HEK293 (cell line): ENCODE data around the gene GNAZ.

Experiments
- CTCF ChIA-PET: fragments of 350-600 bp; formaldehyde crosslinking; extraction: SDS; loops from one replicate; lab custom pipeline; 2021; ENCODE audit warnings: antibody characterized with exemption; lab: Yijun Ruan, JAX
- POLR2A ChIA-PET: fragments of 300-600 bp; formaldehyde crosslinking; extraction: SDS; loops from one replicate; lab custom pipeline; 2020; ENCODE audit warnings: antibody characterized with exemption, inconsistent platforms; lab: Yijun Ruan, JAX
- H3K27ac ChIP-seq: fragments of 200-500 bp; sonication (Bioruptor generic); 2 replicates; pipeline ENCODE4 v1.5.1; 2014; ENCODE audit warnings: low read depth, low read length, control low read depth, inconsistent platforms; ENCODE audit errors: extremely low read depth
- H3K36me3 ChIP-seq, 2 experiments: fragments of 200-500 bp in 1 of 2; sonication (Bioruptor generic) in 1 of 2; 1 replicate in 1 of 2; 2 replicates in 1 of 2; pipeline ENCODE4 v1.5.1; 2014 to 2017; ENCODE audit warnings: inconsistent platforms in 2 of 2, low read length in 2 of 2; ENCODE audit not compliant: control insufficient read depth in 2 of 2, insufficient read depth in 1 of 2
- H3K4me1 ChIP-seq: fragments of 200-500 bp; sonication (Bioruptor generic); 2 replicates; pipeline ENCODE4 v1.5.1; 2014; ENCODE audit warnings: mild to moderate bottlenecking, low read length, inconsistent platforms; ENCODE audit not compliant: control insufficient read depth, insufficient read depth
- H3K4me3 ChIP-seq: 2 replicates; pipeline ENCODE4 v1.5.1; 2011; ENCODE audit warnings: low read depth, mild to moderate bottlenecking, control low read depth, low read length, moderate library complexity
- H3K9me3 ChIP-seq: fragments of 200-500 bp; sonication (Bioruptor generic); 2 replicates; pipeline ENCODE4 v1.5.1; 2014; ENCODE audit warnings: low read depth, low read length, inconsistent platforms; ENCODE audit not compliant: control insufficient read depth, insufficient read depth
- EGR2 ChIP-seq: fragments of 450-650 bp; formaldehyde crosslinking; IDR thresholded peaks from 2 replicates; pipeline ENCODE4 v1.5.1; 2016; ENCODE audit warnings: low read depth, missing biosample characterization, missing genetic modification characterization
- HOXA7 ChIP-seq: sonication (generic); formaldehyde crosslinking; IDR thresholded peaks from 2 replicates; pipeline ENCODE4 v1.8.1; 2022; ENCODE audit warnings: missing genetic modification reagents, borderline replicate concordance
- MZF1 ChIP-seq: fragments of 450-650 bp; formaldehyde crosslinking; IDR thresholded peaks from 2 replicates; pipeline ENCODE4 v1.5.1; 2017; ENCODE audit warnings: missing biosample characterization, missing genetic modification characterization, borderline replicate concordance
- PRDM4 ChIP-seq: fragments of 450-650 bp; formaldehyde crosslinking; IDR thresholded peaks from 2 replicates; pipeline ENCODE4 v1.5.1; 2017; ENCODE audit warnings: missing biosample characterization, missing genetic modification characterization
- SETDB1 ChIP-seq: IDR thresholded peaks from one replicate; pipeline ENCODE4 v1.6.1; 2017; ENCODE audit warnings: mild to moderate bottlenecking, low read length, moderate library complexity, mixed read lengths; ENCODE audit not compliant: insufficient read length
- ZNF114 ChIP-seq: fragments of 450-650 bp; formaldehyde crosslinking; IDR thresholded peaks from 2 replicates; pipeline ENCODE4 v1.5.0; 2017; ENCODE audit warnings: missing biosample characterization, missing genetic modification characterization
- ZNF132 ChIP-seq: fragments of 450-650 bp; formaldehyde crosslinking; IDR thresholded peaks from 2 replicates; pipeline ENCODE4 v1.5.1; 2017; ENCODE audit warnings: missing biosample characterization, missing genetic modification characterization, borderline replicate concordance
- ZNF214 ChIP-seq: fragments of 450-650 bp; formaldehyde crosslinking; IDR thresholded peaks from 2 replicates; pipeline ENCODE4 v1.5.1; 2017; ENCODE audit warnings: missing biosample characterization, mild to moderate bottlenecking, missing genetic modification characterization, borderline replicate concordance
- ZNF350 ChIP-seq: fragments of 450-650 bp; formaldehyde crosslinking; IDR thresholded peaks from 2 replicates; pipeline ENCODE4 v1.5.0; 2017; ENCODE audit warnings: missing biosample characterization, mild to moderate bottlenecking, missing genetic modification characterization
- ZNF426 ChIP-seq: fragments of 450-650 bp; formaldehyde crosslinking; IDR thresholded peaks from 2 replicates; pipeline ENCODE4 v1.5.1; 2017; ENCODE audit warnings: missing biosample characterization, missing genetic modification characterization, mild to moderate bottlenecking, inconsistent platforms, moderate library complexity
- ZNF785 ChIP-seq: fragments of 450-650 bp; formaldehyde crosslinking; IDR thresholded peaks from 2 replicates; pipeline ENCODE4 v1.5.1; 2016; ENCODE audit warnings: missing biosample characterization, missing genetic modification characterization
- ZSCAN4 ChIP-seq: fragments of 450-650 bp; formaldehyde crosslinking; IDR thresholded peaks from 2 replicates; pipeline ENCODE4 v1.5.1; 2017; ENCODE audit warnings: missing biosample characterization, missing genetic modification characterization
- TF ChIP-seq, protein P1 (sequence below): fragments of 450-650 bp; formaldehyde crosslinking; IDR thresholded peaks from 2 replicates; pipeline ENCODE4 v1.5.1; 2016; ENCODE audit warnings: missing biosample characterization, missing genetic modification characterization
- TF ChIP-seq, protein P2 (sequence below): fragments of 450-650 bp; formaldehyde crosslinking; IDR thresholded peaks from 2 replicates; pipeline ENCODE4 v1.5.1; 2016; ENCODE audit warnings: missing biosample characterization, missing genetic modification characterization

The GNAZ gene

DNA sequence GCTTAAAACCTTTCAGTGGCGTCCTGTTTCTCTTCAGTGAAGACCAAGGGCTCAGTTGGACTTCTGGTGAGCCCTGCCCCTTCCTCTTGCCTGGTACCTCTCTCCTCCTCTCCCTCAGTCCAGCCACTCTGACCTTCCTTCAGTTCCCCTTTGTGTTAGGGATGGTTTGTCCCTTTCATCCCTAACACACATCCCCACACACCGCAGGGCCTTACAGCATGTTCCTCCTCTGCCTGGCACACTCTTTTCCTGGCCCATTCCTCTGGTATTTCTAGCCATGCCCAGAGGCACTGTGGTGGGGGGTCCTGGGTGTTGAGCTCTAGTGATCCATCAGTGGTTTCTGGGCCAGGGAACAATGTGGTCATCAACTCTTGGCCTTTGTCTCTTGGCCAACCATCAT is 21.4 kb downstream of the GNAZ start (continued):
- TF ChIP-seq, protein P1, sequence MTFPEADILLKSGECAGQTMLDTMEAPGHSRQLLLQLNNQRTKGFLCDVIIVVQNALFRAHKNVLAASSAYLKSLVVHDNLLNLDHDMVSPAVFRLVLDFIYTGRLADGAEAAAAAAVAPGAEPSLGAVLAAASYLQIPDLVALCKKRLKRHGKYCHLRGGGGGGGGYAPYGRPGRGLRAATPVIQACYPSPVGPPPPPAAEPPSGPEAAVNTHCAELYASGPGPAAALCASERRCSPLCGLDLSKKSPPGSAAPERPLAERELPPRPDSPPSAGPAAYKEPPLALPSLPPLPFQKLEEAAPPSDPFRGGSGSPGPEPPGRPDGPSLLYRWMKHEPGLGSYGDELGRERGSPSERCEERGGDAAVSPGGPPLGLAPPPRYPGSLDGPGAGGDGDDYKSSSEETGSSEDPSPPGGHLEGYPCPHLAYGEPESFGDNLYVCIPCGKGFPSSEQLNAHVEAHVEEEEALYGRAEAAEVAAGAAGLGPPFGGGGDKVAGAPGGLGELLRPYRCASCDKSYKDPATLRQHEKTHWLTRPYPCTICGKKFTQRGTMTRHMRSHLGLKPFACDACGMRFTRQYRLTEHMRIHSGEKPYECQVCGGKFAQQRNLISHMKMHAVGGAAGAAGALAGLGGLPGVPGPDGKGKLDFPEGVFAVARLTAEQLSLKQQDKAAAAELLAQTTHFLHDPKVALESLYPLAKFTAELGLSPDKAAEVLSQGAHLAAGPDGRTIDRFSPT (tag by site-specific recombination): no peak
- TF ChIP-seq SETDB1 (no peak), EGR2 (no peak)

GRCh38 chr22:23092217-23092955 is 22.1 kb downstream of the GNAZ start:
- Histone ChIP-seq H3K4me1 (no peaks in the 10 kb centered on the region), H3K4me3 (no peak overlapping the region), H3K36me3 (peaks cover 0 to 53% of the 10 kb centered on the region in 2 experiments; a peak in 1 of 3 replicates), H3K27ac (no peak overlapping the region), H3K9me3 (no peaks in the 10 kb centered on the region)
- CTCF ChIA-PET: no interaction called here
- POLR2A ChIA-PET: no interaction called here
- TF ChIP-seq ZNF426 (tag by site-specific recombination): no peak
- no peak for TF ChIP-seq MZF1
- TF ChIP-seq ZNF350 (tag by site-specific recombination): no peak
- no peak for TF ChIP-seq ZNF114 (tag by site-specific recombination)
- TF ChIP-seq HOXA7 (CRISPR knock-in tag): no peak

DNA sequence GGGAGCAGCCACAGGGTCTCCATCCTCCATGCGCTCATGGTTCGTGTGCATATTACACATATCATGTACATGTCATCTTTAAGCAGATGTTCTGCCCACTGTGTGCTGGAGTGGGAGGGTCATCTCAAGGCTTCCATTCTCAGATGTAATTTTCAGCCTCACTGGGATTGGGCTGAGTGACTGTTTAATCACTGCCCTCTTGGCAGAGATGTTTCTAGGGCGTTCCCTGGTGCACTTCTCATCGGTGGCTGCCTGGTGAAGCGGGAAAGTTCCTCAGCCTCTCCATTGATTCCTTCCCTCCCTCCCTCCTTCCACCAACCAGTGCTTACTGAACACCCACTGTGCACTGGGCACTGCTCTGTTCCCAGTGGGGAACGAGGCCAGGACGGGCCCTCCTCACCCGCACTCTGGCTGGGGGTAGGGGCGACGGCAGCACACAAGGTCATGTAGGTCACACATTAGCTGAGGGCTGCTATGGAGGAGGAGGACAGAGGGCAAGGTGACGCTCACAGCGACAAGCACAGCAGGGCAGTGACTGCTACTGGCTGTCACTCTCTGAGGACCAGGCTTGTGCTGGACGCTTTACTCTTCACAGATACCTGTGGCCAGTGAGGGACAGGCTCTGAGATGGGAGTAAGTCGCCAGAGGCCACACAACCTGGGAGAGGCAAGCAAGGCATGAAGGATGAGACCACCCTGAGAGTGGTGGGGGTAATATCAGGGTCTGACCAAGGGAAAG is 22.9 kb downstream of the GNAZ start:
- Histone ChIP-seq H3K9me3 (no peaks in the 10 kb centered on the region), H3K4me3 (no peak overlapping the region), H3K27ac (no peak overlapping the region), H3K4me1 (no peaks in the 10 kb centered on the region), H3K36me3 (peaks cover 0 to 61% of the 10 kb centered on the region in 2 experiments; a peak in 1 of 3 replicates)
- TF ChIP-seq ZNF214: no peak
- no peak for TF ChIP-seq HOXA7 (CRISPR knock-in tag)
- TF ChIP-seq SETDB1: no peak
- no peak for TF ChIP-seq ZNF785
- TF ChIP-seq, protein P2, sequence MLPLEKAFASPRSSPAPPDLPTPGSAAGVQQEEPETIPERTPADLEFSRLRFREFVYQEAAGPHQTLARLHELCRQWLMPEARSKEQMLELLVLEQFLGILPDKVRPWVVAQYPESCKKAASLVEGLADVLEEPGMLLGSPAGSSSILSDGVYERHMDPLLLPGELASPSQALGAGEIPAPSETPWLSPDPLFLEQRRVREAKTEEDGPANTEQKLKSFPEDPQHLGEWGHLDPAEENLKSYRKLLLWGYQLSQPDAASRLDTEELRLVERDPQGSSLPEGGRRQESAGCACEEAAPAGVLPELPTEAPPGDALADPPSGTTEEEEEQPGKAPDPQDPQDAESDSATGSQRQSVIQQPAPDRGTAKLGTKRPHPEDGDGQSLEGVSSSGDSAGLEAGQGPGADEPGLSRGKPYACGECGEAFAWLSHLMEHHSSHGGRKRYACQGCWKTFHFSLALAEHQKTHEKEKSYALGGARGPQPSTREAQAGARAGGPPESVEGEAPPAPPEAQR (tag by site-specific recombination): no peak
- TF ChIP-seq ZNF132 (tag by site-specific recombination): no peak
- no peak for TF ChIP-seq PRDM4 (tag by site-specific recombination)
- TF ChIP-seq ZSCAN4: no peak
- ChIA-PET CTCF (no interaction called here), POLR2A (no interaction called here)
